A673 (cell line): ENCODE data around the gene OXCT2.
"Not testable (repeated sequence)": the region's sequence is repeated elsewhere in the genome, so short reads cannot be mapped to it uniquely, and the experiment has no call there.

Experiments
- EZH2 ChIP-seq: fragments of 200-600 bp; sonication (generic); IDR thresholded peaks from 2 replicates; pipeline ENCODE4 v1.6.1; 2017; ENCODE audit warnings: borderline replicate concordance, low read depth, mild to moderate bottlenecking, mixed read lengths, antibody characterized with exemption, low read length; ENCODE audit not compliant: poor library complexity, severe bottlenecking
- TF ChIP-seq, protein P1 (sequence below): fragments of 300-800, 200-600 bp; sonication (generic); conservative IDR thresholded peaks from 2 replicates; pipeline ENCODE4 v1.5.1; 2017; ENCODE audit warnings: low read depth, mild to moderate bottlenecking, antibody characterized with exemption, low read length, moderate library complexity, mixed read lengths

- TF ChIP-seq, protein P1, sequence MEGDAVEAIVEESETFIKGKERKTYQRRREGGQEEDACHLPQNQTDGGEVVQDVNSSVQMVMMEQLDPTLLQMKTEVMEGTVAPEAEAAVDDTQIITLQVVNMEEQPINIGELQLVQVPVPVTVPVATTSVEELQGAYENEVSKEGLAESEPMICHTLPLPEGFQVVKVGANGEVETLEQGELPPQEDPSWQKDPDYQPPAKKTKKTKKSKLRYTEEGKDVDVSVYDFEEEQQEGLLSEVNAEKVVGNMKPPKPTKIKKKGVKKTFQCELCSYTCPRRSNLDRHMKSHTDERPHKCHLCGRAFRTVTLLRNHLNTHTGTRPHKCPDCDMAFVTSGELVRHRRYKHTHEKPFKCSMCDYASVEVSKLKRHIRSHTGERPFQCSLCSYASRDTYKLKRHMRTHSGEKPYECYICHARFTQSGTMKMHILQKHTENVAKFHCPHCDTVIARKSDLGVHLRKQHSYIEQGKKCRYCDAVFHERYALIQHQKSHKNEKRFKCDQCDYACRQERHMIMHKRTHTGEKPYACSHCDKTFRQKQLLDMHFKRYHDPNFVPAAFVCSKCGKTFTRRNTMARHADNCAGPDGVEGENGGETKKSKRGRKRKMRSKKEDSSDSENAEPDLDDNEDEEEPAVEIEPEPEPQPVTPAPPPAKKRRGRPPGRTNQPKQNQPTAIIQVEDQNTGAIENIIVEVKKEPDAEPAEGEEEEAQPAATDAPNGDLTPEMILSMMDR = not testable (repeated sequence)
- not testable (repeated sequence) for TF ChIP-seq EZH2
These were observed 46.2 kb upstream of the OXCT2 start for GRCh38 chr1:39817091-39817932.
